GM12874 (cell line): ENCODE results near the gene RPL13.

Experiments used
- CTCF ChIP-seq: IDR thresholded peaks from 2 replicates; pipeline ENCODE4 v1.5.1; 2011; ENCODE audit warnings: low read depth, mild to moderate bottlenecking, control low read depth, low read length, moderate library complexity; ENCODE audit not compliant: insufficient read depth

RPL13 gene

GRCh38 chr16:89536886-89537548 lies 23.5 kb upstream of the RPL13 start:
- TF ChIP-seq CTCF, result no peak

- TF ChIP-seq CTCF, result no peak
These were observed 22.9 kb upstream of the RPL13 start for GRCh38 chr16:89537549-89537925.

- TF ChIP-seq CTCF, result no peak
These were observed 22.2 kb upstream of the RPL13 start for GRCh38 chr16:89538286-89538685.

- TF ChIP-seq CTCF, result no peak
These were observed 19.9 kb upstream of the RPL13 start for GRCh38 chr16:89540557-89540956.

GRCh38 chr16:89541792-89542191 lies 18.7 kb upstream of the RPL13 start:
- TF ChIP-seq CTCF, result no peak

GRCh38 chr16:89544113-89544512 lies 16.4 kb upstream of the RPL13 start:
- no peak for TF ChIP-seq CTCF

- TF ChIP-seq CTCF, result no peak
These were observed 15.8 kb upstream of the RPL13 start for GRCh38 chr16:89544713-89545043.
